AG04450 (cell line): ENCODE data around the gene DNAJC1. TPM values are rescaled to one million over a fixed set of nuclear protein-coding genes. Genes with fewer than 3 reads are reported as not detected.
"Not testable (repeated sequence)": the region's sequence is repeated elsewhere in the genome, so short reads cannot be mapped to it uniquely, and the experiment has no call there.

Experiments used
- CTCF ChIA-PET: fragments of 300-600, 350-600 bp; formaldehyde crosslinking; extraction: SDS; loops from one replicate; lab custom pipeline; 2022; ENCODE audit warnings: antibody characterized with exemption, inconsistent platforms; lab: Charles Lee
- POLR2A ChIA-PET: fragments of 350-600 bp; formaldehyde crosslinking; extraction: SDS; loops from one replicate; lab custom pipeline; 2021; ENCODE audit warnings: antibody characterized with exemption, inconsistent platforms; lab: Yijun Ruan, JAX
- DNase-seq: peaks from one replicate; pipeline ENCODE4 v3.0.0-alpha.2; 2011; ENCODE audit warnings: low read depth, low spot score
- H3K27ac ChIP-seq: one replicate; pipeline ENCODE4 v1.5.1; 2012; ENCODE audit warnings: low read depth, low read length, control low read depth
- H3K27me3 ChIP-seq: one replicate; pipeline ENCODE4 v1.6.0; 2012; ENCODE audit warnings: low read length; ENCODE audit not compliant: control insufficient read depth, insufficient read depth
- H3K4me3 ChIP-seq: 2 replicates; pipeline ENCODE4 v1.5.1; 2011; ENCODE audit warnings: mild to moderate bottlenecking, low read depth, low read length, control low read depth
- H3K9me3 ChIP-seq: 2 replicates; pipeline ENCODE4 v1.5.1; 2012; ENCODE audit warnings: low read length; ENCODE audit not compliant: control insufficient read depth, insufficient read depth
- polyA plus RNA-seq: library from polyadenylated mRNA; depleted of rRNA; stranded (reverse); fragments of >200 nt; gene quantifications from 2 replicates; pipeline ENCODE4 v1.2.3, GENCODE V29; 2011
- TF ChIP-seq, protein P1 (sequence below): IDR thresholded peaks from 2 replicates; pipeline ENCODE4 v1.5.1; 2011; ENCODE audit warnings: low read depth, low read length, control low read depth, inconsistent platforms

The DNAJC1 gene
- polyA plus RNA-seq, 1 experiment = 21.5 TPM

DNA sequence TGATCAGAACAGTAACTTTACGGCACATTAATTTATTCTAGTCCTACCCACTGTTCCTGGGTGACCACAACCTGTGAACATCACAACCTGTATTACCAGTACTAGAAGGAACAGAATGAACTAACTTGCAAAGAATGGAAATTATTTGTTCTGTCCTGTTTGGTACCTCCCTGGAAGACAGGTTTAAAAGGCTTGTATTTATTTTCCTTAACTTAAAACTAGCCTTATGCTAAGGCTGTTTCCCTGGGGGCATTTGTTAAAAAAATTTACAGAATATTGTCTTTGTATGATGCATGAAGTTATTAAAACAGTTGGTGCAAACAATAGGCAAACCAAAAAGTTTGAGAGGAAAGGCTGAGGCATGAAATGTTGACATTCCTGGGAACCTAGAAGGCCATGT lies 132.7 kb downstream of the DNAJC1 start:
- Histone ChIP-seq H3K4me3 (no peak overlapping the region), H3K9me3 (no peaks in the 10 kb centered on the region), H3K27ac (no peak overlapping the region), H3K27me3 (no peaks in the 10 kb centered on the region)
- TF ChIP-seq, protein P1, sequence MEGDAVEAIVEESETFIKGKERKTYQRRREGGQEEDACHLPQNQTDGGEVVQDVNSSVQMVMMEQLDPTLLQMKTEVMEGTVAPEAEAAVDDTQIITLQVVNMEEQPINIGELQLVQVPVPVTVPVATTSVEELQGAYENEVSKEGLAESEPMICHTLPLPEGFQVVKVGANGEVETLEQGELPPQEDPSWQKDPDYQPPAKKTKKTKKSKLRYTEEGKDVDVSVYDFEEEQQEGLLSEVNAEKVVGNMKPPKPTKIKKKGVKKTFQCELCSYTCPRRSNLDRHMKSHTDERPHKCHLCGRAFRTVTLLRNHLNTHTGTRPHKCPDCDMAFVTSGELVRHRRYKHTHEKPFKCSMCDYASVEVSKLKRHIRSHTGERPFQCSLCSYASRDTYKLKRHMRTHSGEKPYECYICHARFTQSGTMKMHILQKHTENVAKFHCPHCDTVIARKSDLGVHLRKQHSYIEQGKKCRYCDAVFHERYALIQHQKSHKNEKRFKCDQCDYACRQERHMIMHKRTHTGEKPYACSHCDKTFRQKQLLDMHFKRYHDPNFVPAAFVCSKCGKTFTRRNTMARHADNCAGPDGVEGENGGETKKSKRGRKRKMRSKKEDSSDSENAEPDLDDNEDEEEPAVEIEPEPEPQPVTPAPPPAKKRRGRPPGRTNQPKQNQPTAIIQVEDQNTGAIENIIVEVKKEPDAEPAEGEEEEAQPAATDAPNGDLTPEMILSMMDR = no peak
- CTCF ChIA-PET = no interaction called here
- no peak for DNase-seq
- POLR2A ChIA-PET = no interaction called here

- H3K9me3 ChIP-seq, H3K27me3 ChIP-seq, POLR2A ChIA-PET, CTCF ChIA-PET, H3K4me3 ChIP-seq, DNase-seq, H3K27ac ChIP-seq: not testable (repeated sequence)
Measured at GRCh38 chr10:21869087-21869486, 134.4 kb downstream of the DNAJC1 start.

- Histone ChIP-seq H3K27ac (no peak overlapping the region), H3K4me3 (no peak overlapping the region), H3K27me3 (no peaks in the 10 kb centered on the region), H3K9me3 (no peaks in the 10 kb centered on the region)
- no peak for DNase-seq
- ChIA-PET CTCF (no interaction called here), POLR2A (no interaction called here)
- TF ChIP-seq, protein P1 = no peak
Measured at GRCh38 chr10:21860718-21861117, 142.8 kb downstream of the DNAJC1 start.

DNA sequence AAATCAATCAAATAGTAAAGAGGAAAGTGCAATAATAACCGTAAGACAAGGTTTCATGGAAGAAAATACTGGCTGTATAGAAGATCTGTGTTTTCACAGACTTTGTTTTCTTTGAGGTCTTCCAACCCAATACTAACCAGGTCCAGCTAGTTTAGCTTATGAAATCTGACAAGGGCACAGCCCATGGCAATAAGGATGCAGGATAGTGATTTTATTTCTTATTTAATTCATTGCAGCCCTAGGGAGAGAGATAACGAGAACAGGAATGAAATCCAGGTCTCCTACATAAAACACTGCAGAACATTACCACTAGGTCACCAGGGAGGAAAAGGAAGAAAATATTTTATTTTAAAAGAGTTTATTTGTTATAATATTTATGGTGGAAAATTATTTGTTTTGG lies 145.1 kb downstream of the DNAJC1 start:
- no peak for DNase-seq
- Histone ChIP-seq H3K27me3 (no peaks in the 10 kb centered on the region), H3K9me3 (no peaks in the 10 kb centered on the region), H3K27ac (no peak overlapping the region), H3K4me3 (no peak overlapping the region)
- TF ChIP-seq, protein P1 = no peak
- ChIA-PET CTCF (no interaction called here), POLR2A (no interaction called here)

DNA sequence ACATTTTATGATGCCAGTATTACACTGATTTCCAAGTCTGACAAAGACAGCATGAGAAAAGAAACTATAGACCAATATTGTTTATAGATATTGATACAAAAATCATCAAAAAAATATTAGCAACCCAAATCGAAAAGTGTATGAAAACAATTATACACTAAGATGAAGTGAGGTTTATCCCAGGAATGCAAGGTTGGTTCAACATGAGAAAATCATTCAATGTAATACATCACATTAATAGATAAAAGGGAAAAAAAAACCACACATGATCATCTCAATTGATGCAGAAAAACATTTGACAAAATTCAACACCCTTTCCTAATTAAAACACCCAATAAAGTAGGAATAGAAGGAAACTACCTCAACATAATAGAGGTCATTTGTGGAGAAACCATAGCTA lies 153.9 kb downstream of the DNAJC1 start:
- POLR2A ChIA-PET = no interaction called here
- Histone ChIP-seq H3K27ac (no peak overlapping the region), H3K27me3 (no peaks in the 10 kb centered on the region), H3K4me3 (no peak overlapping the region), H3K9me3 (no peaks in the 10 kb centered on the region)
- CTCF ChIA-PET = no interaction called here
- TF ChIP-seq, protein P1 = no peak
- DNase-seq = no peak

DNA sequence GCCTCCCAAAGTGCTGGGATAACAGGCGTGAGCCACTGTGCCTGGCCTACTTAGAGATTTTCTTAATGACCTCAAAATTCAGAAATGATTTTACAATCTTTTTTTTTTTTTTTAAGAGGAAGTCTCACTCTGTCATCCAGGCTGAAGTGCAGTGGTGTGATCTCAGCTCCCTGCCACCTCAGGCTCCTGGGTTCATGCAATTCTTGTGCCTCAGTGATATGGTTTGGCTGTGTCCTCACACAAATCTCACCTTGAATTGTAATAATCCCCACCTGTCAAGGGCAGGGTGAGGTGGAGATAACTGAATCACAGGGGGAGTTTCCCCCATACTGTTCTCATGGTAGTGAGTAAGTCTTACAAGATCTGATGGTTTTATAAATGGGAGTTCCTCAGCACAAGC lies 159.9 kb downstream of the DNAJC1 start:
- DNase-seq = no peak
- Histone ChIP-seq H3K9me3 (no peaks in the 10 kb centered on the region), H3K27ac (no peak overlapping the region), H3K27me3 (no peaks in the 10 kb centered on the region), H3K4me3 (no peak overlapping the region)
- CTCF ChIA-PET = no interaction called here
- POLR2A ChIA-PET = no interaction called here
- TF ChIP-seq, protein P1 = no peak

DNA sequence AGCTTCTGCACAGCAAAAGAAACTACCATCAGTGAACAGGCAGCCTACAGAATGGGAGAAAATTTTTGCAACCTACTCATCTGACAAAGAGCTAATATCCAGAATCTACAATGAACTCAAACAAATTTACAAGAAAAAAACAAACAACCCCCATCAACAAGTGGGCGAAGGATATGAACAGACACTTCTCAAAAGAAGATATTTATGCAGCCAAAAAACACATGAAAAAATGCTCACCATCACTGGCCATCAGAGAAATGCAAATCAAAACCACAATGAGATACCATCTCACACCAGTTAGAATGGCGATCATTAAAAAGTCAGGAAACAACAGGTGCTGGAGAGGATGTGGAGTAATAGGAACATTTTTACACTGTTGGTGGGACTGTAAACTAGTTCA lies 162.3 kb downstream of the DNAJC1 start:
- H3K9me3 ChIP-seq, H3K4me3 ChIP-seq, H3K27ac ChIP-seq, H3K27me3 ChIP-seq, CTCF ChIA-PET, DNase-seq, POLR2A ChIA-PET: not testable (repeated sequence)

- CTCF ChIA-PET, POLR2A ChIA-PET, DNase-seq, H3K4me3 ChIP-seq, H3K27ac ChIP-seq, H3K27me3 ChIP-seq: not testable (repeated sequence)
- peaks cover 22% of the 10 kb centered on the region for H3K9me3 ChIP-seq
Measured at GRCh38 chr10:21837487-21837886, 166.0 kb downstream of the DNAJC1 start.
